Transverse colon (tissue), 3 donors: ENCODE results near the gene BYSL.

ENCODE experiments used
- CTCF ChIP-seq, 5 experiments: fragments of 200-600 bp in 3 of 5; fragments of 450-650 bp in 2 of 5; sonication (generic) in 3 of 5; IDR thresholded peaks; 1 replicate in 2 of 5; 2 replicates in 3 of 5; pipeline ENCODE4 v1.5.1; 2016 to 2017; ENCODE audit warnings: antibody characterized with exemption in 5 of 5, inconsistent platforms in 3 of 5, mild to moderate bottlenecking in 2 of 5, moderate library complexity in 1 of 5
- EP300 ChIP-seq: sonication (generic); formaldehyde crosslinking; IDR thresholded peaks from one replicate; pipeline ENCODE4 v1.6.1; 2017; ENCODE audit warnings: antibody characterized with exemption, low read depth
- POLR2A ChIP-seq: fragments of 450-650 bp; IDR thresholded peaks from one replicate; pipeline ENCODE4 v1.6.1; 2016; ENCODE audit warnings: antibody characterized with exemption, mild to moderate bottlenecking, moderate library complexity

GRCh38 chr6:41878246-41878645 lies 43.1 kb upstream of the BYSL start:
- no peak for TF ChIP-seq POLR2A
- TF ChIP-seq CTCF (IDR thresholded peaks at IDR 0.05) = no peak
- TF ChIP-seq EP300 = no peak
